ENCODE measurements around the gene HHATL. TPM values are rescaled to one million over a fixed set of nuclear protein-coding genes. Genes with fewer than 3 reads are reported as not detected.

The HHATL gene
- total and polyA plus RNA-seq, 10 of the 15 experiments (the other 5 are each of a cell fraction or from before 2014, with no cell fraction given), result not detected

GRCh38 chr3:42701371-42702065 is 1.1 kb downstream of the HHATL start:
- ChIA-PET RAD21 (ENCODE audit: unreplicated experiment) (no interaction called here), POLR2A (no interaction called here), SMC1A (ENCODE audit: uncharacterized antibody, unreplicated experiment) (no interaction called here), CTCF (no interaction called here)
- Histone ChIP-seq H4K20me1 (ENCODE audit: control insufficient read depth, insufficient read depth) (no peaks in the 10 kb centered on the region), H3K9ac (ENCODE audit: control insufficient read depth, insufficient read depth, low read length) (no peak overlapping the region), H3K4me3 (no peak overlapping the region), H3K27me3 (replicated peaks in 1 of 2; ENCODE audit: control insufficient read depth in 2 of 2, insufficient read depth in 2 of 2, low read length in 1 of 2) (no peaks in the 10 kb centered on the region), H2AFZ (ENCODE audit: control insufficient read depth, low read depth, low read length) (no peak overlapping the region), H3K36me3 (ENCODE audit: control insufficient read depth in 2 of 2, insufficient read depth in 2 of 2, low read length in 1 of 2) (no peaks in the 10 kb centered on the region), H3K4me1 (ENCODE audit: control insufficient read depth, insufficient read depth, low read length) (no peaks in the 10 kb centered on the region), H3K79me2 (ENCODE audit: control insufficient read depth, insufficient read depth, low read length) (no peaks in the 10 kb centered on the region), H3K4me2 (ENCODE audit: control insufficient read depth, insufficient read depth) (no peak overlapping the region), H3K9me3 (replicated peaks; ENCODE audit: control insufficient read depth, insufficient read depth, low read length) (no peaks in the 10 kb centered on the region), H3K27ac (ENCODE audit: control insufficient read depth, insufficient read depth) (no peak overlapping the region)
- ATAC-seq (peak; percentile 93), FAIRE-seq (no peak), DNase-seq (ENCODE audit: low read depth, low spot score) (no peak)
- WGBS (ENCODE audit: insufficient coverage, insufficient replicate concordance, low lambda C conversion rate, missing lambda C conversion rate), result 38% methylated on average over 15 of the region's 15 CpGs
- peak; percentile 97 for TF ChIP-seq REST (IDR thresholded peaks at IDR 0.05; ENCODE audit: low read depth, low read length)
- no peak for TF ChIP-seq POLR2AphosphoS2 (IDR thresholded peaks at IDR 0.05; ENCODE audit: low read depth, low read length)
- intact Hi-C loops (cut with micrococcal nuclease; ENCODE audit: unreplicated experiment) (no loop called here), in situ Hi-C loops (cut with MboI) (no loop called here)
- BruUV-seq (replicated peaks), result no TSS peak
